HG02884 (cell line): Measurements from ENCODE around the gene NFKBIB.
"Not testable (repeated sequence)": the region's sequence is repeated elsewhere in the genome, so short reads cannot be mapped to it uniquely, and the experiment has no call there.

Experiments
- ATAC-seq: cut with Tn5 transposase; IDR thresholded peaks from one replicate; pipeline ENCODE4 v1.9.1; 2021; ENCODE audit warnings: mild to moderate bottlenecking, moderate library complexity; ENCODE audit not compliant: unreplicated experiment

Gene NFKBIB, protein sequence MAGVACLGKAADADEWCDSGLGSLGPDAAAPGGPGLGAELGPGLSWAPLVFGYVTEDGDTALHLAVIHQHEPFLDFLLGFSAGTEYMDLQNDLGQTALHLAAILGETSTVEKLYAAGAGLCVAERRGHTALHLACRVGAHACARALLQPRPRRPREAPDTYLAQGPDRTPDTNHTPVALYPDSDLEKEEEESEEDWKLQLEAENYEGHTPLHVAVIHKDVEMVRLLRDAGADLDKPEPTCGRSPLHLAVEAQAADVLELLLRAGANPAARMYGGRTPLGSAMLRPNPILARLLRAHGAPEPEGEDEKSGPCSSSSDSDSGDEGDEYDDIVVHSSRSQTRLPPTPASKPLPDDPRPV

DNA sequence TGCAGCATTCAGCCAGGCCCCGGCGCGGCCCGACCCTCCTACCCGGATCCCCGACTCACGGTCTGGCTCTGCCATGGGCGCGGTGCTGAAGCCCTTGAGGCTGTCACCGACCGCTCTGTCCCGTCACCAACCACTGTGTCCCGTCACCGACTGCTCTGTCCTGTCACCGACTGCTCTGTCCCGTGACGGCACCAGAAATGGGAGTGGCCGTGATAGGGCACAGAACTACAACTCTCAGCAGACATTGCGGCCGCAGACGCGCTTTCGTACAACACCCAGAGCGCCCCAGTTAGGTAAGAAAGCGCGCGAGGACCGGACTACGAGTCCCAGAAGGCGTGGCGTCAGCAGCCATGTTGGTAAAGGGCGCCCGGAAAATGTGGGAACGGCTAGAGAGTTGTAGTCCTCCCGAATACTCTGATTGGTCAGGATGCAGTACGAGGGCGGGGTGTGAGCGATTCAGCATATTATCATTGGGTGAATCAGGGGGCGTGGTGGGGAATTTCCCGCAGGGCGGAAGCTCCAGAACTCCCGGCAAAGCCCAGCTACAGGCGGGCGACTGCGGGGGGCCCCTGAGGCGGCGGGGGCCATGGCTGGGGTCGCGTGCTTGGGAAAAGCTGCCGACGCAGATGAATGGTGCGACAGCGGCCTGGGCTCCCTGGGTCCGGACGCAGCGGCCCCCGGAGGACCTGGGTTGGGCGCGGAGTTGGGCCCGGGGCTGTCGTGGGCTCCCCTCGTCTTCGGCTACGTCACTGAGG lies at the start of gene NFKBIB, which contains the start of gene SIRT2:
Gene NFKBIB (plus strand): TSS at position 523 of the 755 bp plus-strand sequence. CDS start 64 bp downstream, at position 587.
Gene SIRT2 (minus strand): TSS at position 172 of the 755 bp plus-strand sequence. CDS start 97 bp downstream, at position 75.
- peak; percentile 82 for ATAC-seq

DNA sequence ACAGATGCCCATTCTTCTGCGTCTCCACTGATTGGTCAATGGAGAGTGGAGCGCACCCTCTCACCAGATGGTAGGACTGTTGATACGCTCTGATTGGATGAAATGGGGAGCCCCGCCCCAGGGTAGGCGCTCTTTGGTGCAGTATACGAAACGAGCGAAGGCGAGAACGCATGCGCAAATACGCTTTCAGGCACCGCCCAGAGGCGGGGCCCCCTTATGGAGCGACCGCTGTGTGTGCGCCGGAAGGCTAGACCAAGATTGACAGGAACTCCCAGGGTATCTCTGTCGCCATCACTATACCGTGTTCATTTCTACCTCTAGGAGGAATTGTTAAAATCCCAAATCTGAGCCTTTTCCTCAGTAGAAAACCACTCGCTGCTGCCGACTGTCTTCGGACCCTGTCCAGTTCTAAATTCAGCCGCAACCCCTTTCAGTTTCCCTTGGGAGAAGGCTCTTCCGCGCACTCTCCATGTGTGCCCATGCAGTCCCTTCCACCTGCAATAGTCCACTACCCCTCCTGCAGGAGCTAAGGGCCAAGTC lies 49.3 kb upstream of the NFKBIB start:
- ATAC-seq = peak; percentile 61

DNA sequence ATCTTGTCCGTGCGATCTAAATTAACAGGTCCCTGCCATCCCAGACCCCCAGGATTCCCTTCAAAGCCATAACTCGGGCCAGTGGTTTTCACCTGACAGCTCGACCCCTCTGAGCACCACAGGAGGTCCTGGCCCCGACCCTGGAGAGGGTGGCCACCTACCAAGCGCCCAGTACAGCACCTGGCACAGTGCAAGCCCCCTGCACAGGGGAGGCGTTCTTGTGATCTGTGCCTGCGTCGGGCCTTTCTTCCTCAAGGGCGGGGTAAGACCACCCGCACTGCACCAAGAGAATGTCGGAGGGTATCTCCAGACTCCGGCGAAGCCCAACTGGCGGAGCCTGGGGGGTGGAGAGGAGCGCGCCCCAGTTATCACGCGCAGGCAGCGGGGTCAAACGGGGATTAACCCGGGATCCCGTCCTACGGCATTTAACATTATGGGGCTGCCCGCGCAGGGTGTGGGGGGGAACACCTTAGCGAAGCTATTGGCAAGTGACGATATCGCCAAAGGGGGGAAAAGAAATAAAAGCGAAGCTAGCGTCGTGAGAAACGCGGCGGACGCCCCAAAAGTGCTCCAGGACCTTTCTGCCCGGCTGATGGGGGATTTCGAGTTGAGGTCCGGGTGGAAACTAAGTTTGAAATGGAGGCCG lies 48.7 kb upstream of the NFKBIB start:
- no peak for ATAC-seq

DNA sequence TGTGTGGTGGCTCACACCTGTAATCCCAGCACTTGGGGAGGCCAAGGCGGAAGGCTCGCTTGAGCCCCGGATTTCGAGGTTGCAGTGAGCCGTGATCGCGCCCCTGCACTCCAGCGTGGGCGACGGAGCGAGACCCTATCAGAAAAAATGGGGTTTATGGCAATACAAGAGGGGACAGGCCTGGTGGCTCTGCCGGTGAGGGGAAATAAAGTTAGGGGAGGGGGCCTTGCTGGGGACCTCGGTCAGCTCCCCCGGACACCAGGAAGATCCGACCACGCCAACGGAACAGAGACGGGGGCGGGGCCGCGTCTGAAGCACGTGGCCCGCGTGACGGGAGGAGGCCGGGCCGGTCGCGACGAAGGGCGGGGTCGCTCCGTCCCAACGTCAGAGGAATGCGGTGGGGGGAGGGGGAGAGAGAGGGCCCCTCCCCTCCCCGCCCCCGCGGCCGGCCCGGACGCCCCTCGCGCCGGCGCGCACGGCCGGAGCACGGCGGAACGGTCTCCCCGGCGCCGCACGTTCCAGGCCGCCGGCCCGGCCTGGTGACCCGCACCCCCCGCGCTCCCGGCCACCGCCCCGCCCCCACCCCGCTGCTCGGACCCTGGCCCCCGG lies 48.0 kb upstream of the NFKBIB start:
- no peak for ATAC-seq

DNA sequence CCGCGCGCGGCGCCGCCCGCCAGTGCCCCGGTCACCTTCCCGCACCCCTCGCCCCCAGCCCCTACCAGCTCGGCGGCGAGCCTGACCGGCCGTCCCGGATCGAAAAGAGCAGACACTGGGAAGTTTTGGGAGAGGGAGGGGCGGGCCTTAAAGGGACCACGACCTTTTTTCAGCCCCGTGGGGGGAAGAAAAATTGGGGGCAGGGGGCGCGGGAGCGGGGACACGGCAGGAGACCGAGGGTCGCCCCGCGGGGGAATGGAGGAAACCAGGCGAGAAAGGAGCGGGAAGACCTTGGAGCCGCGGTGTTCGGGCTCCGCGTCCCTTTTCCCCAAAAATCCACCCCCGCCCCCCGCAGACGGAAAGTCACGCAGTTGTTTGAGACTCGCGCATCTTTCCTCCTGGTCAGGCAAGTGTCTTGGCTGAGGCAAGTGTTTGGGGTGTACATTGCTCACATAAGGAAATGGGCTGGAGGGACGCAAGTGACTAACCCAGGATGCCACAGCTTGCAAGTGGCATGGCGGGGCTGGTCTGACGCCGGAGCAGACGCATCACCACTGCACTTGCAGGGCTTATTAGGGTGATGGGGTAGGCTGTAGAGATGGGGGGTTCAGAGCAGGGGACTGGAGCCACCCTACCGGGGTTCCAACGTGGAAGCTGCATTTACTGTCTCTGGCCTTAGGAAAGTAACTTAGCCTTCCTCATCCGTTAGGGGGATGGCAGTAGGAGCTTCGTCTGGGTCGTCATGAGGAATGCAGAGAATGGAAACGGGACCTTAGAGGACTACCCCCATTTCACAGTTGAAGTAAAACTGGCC lies 47.3 kb upstream of the NFKBIB start:
- ATAC-seq = no peak

DNA sequence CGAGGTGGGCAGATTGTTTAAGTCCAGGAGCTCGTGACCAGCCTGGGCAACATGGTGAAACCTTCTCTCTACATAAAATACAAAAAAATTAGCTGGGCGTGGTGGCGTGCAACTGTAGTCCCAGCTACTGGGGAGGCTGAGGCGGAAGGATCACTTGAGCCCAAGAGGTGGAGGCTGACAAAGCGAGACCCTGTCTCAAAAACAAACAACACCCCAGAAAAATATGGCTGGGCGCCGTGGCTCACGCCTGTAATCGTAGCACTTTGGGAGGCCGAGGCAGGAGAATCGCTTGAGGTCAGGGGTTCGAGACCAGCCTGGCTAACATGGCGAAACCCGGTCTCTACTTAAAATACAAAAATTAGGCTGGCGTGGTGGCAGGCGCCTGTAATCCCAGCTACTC lies 46.6 kb upstream of the NFKBIB start:
- no peak for ATAC-seq

DNA sequence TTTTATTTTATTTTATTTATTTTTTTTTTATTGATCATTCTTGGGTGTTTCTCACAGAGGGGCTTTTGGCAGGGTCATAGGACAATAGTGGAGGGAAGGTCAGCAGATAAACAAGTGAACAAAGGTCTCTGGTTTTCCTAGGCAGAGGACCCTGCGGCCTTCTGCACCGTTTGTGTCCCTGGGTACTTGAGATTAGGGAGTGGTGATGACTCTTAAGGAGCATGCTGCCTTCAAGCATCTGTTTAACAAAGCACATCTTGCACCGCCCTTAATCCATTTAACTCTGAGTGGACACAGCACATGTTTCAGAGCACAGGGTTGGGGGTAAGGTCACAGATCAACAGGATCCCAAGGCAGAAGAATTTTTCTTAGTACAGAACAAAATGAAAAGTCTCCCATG lies 44.8 kb upstream of the NFKBIB start:
- not testable (repeated sequence) for ATAC-seq

DNA sequence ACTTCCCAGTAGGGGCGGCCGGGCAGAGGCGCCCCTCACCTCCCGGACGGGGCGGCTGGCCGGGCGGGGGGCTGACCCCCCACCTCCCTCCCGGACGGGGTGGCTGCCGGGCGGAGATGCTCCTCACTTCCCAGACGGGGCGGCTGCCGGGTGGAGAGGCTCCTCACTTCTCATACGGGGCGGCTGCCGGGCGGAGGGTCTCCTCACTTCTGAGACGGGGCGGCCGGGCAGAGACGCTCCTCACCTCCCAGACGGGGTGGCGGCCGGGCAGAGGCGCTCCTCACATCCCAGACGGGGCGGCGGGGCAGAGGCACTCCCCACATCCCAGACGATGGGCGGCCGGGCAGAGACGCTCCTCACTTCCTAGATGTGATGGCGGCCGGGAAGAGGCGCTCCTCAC lies 44.0 kb upstream of the NFKBIB start:
- ATAC-seq = not testable (repeated sequence)

DNA sequence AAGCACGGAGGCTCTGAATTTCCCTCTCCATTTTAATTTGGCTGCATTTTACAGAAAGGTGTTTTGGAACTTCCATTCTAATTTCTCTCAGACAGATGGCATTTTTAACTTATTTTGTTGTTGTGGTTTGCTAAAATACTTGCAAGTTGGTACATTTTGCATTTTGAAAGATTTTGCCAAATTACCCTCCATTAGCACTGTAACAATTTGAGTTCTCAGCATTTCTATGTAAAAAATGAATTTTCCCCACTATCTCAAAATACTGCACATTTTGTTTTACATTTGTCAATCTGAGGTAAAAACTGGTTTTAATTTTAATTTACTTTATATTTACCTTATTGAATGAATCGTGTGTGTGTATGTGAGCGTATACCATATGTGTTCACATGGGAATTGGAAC lies 43.0 kb upstream of the NFKBIB start:
- no peak for ATAC-seq

DNA sequence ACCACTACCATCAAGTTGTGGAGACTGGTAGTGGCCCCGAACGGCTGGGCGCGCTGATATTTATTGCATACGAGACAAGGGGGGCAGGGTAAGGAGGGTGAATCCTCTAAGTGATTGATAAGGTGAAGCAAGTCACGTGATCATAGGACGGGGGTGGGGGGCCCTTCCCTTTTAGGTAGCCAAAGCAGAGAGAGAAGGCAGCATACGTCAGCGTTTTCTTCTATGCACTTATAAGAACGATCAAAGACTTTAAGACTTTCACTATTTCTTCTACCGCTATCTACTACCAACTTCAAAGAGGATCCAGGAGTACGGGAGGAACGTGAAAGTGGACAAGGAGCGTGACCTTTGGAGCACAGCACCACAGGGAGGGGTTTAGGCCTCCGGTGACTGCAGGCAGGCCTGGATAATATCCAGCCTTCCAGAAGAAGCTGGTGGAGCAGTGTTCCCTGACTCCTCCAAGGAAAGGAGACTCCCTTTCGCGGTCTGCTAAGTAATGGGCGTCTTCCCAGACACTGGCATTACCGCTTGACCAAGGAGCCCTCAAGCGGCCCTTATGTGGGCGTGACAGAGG lies 40.1 kb upstream of the NFKBIB start:
- ATAC-seq = not testable (repeated sequence)

DNA sequence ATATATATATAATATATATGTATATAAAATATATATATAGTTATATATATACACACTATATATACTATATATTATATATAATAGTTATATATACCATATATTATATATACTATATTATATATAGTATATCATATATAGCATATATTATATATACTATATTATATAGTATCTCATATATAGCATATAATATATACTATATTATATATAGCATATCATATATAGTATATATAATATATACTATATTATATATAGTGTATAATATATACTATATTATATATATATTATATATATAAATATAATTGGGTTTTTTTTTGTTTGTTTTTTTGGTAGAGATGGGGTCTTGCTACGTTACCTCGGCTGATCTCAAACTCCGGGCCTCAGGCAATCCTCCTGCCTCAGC lies 38.4 kb upstream of the NFKBIB start:
- ATAC-seq = no peak

DNA sequence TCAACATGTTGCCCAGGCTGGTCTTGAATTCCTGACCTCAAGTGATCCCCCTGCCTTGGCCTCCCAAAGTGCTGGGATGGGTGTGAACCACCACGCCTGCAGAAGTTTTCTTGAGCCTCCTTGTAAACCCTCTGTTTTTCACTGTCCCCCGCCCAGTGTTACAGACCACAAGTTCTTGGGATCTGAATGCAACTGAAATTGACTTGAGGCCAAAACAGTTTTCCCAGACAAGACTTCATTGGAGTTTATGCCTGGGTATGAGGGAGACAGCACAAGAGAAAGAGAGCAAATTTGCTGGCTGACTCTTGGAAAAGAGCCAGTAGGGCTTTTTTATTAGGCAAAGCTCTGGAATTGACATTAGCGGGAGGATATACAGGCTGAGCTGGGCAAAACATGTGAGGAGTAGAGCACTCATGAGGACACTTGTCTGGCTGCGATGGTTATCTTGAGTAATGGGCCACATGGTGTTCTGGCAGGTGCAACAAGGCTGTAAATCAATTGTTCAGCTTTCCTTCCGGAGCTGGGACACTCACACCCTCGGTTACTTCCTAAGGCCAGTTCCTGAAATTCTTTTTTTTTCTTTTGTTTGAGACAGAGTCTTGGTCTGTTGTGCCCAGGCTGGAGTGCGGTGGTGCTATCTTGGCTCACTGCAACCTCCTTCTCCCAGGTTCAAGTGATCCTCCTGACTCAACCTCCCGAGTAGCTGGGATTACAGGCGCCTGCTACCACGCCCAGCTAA lies 37.3 kb upstream of the NFKBIB start:
- ATAC-seq = no peak

DNA sequence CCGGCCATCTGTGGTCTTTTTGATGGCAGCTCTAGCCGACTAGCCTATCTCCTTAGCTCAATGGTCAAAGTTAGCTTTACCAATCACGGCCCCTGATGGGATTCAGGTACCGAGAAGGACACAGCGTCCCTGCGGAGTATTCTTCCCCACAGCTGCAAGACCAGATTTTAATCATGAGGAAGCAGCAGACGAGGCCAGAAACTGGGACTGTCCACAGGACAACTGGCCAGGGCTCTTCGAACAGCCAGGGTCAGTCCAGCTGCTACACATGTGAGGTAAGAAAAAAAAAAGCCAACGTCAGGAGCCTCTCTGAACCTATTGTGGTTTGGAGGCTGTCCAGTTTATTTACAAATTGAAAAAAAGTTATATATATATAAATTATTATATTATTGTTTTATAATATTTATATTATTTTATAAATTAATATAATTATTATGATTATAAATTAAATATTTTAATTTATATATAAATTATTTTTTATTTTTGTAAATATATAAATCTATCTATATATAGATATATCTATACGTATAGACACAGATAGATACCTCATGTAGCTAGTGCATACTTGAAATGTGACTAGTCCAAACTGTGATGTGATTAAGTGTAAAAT lies 32.5 kb upstream of the NFKBIB start:
- ATAC-seq = no peak

DNA sequence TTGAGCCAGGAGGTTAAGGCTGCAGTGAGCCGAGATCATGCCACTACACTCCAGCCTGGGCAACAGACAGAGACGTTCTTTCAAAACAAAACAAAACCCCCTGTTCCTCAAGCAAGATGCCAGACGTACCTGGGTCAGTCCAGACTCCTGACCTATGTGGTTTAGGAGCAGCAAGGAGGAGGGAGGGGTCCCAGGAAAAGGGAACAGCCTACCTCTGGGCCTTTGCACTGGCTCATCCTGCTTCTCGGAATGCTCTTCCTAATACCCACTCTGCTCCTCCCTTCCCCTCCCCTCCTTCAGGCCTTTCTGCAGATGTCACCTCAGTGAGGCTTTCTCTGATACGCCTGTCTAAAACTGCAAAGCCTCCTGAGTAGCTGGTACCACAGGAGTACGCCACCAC lies 31.2 kb upstream of the NFKBIB start:
- no peak for ATAC-seq

DNA sequence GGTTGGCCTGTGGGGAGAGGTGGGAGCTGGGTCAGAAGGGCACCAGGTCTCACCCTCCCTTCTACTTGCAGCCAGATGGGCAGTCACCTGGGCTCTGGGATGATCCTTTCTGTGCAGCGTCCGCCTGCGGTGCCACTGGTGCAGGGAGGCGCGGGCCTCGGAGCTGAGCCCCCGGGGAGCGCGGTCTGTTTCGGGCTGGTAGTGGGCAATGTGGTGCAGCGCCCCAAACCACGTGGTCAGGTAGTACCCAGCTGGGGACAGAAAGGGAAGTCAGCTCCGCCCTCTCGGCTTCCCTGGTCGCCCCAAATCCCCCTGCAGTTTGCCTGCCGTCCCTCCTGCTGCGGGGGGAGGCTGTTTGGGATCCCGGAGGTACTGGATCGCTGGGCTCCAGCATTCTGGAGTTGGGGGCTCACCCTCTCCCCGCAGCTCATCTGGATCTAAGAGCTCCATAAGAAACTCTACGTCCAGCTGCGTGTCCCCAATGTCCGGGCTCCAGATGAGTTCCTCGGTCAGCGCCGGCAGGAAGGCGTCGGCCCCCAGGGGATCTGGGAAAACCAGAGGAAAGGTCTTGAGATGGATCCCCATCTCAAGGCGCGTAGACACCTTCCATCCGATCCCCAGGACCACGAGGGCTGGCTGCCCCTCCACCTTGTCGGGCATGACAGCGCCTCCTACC lies 30.5 kb upstream of the NFKBIB start:
- no peak for ATAC-seq

DNA sequence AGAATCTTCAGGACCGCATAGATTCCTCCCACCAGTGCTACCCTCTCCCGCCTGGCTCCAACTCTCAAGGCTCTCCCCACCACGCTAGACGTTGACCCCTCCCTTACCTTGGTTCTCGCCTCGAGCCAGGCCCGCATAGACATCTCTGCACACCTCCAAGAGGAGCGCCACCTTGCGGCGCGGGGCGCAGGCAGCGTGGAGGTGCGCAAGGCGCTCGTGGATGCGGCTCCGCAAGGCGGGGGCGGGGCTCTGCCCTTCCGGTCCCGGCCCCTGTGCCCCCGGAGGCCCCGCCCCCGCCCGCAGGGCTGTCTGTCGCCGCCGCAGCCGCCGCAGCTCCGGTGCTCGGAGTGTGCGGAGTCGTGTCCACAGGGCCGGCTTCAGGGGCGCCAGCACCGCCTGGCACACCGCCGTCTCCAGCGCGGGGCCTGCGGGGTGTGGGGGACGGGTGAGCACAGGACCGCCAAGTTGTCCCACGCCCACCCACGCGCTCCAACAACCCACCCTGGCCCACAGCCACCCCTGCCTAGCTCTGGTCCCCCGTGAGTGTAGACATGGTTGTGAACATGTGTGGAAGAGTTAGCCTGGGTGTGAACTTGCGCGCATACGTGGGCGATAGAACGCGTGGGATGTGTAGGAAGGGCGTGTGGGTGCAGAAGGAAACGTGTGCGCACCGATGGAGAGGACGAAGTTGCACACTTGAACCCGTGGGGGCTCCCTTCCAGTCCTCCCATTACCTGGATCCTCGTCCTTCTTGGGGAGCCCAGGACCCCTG lies 29.7 kb upstream of the NFKBIB start:
- ATAC-seq = no peak

DNA sequence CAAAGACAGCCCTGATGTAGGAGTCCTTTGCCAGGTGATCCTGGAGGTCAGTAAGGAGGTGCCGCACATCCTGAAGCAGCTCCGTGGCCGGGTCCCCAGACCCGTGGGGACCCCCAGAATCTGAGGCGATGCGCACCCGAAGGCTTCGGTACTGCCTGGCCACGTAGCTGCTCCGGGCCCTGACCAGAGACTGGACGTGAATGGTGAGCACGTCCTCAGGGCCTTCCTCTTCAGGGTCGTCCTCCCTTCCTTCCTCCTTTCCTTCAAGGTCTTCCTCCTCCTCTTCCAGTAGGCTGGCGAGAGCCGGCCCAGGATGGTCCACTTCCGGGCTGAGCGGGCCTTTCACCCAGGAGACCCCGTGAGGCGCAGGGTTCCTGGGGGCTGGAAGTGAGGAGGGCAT lies 29.2 kb upstream of the NFKBIB start:
- ATAC-seq = no peak
